Stomach (tissue), 9 donors: ENCODE measurements around the gene CELSR3. TPM values are rescaled to one million over a fixed set of nuclear protein-coding genes. Genes with fewer than 3 reads are reported as not detected.

Experiments
- DNase-seq, 2 donors: peaks; one replicate each; pipeline versions ENCODE4 v3.0.0 to v3.0.0-alpha.2; 2013 to 2019
- H3K27ac ChIP-seq, 5 donors: fragments of 200-600 bp in 4 of 5; sonication (generic) in 4 of 5; one replicate each; pipeline ENCODE4 v1.5.1; 2013 to 2019; ENCODE audit warnings: mild to moderate bottlenecking in 1 of 5, moderate library complexity in 1 of 5
- H3K27me3 ChIP-seq, 3 donors: fragments of 200-600 bp; sonication (generic); one replicate each; pipeline ENCODE4 v1.5.1; 2017 to 2019; ENCODE audit warnings: mixed run types in 1 of 3
- H3K36me3 ChIP-seq, 4 donors: fragments of 200-600 bp; sonication (generic); 1 replicate in 3 of 4; 2 replicates in 1 of 4; pipeline ENCODE4 v1.5.1; 2016 to 2019
- H3K4me1 ChIP-seq, 4 donors: fragments of 200-600 bp; sonication (generic); one replicate each; pipeline ENCODE4 v1.5.1; 2016 to 2019
- H3K4me3 ChIP-seq, 4 donors: fragments of 200-600 bp; sonication (generic) in 3 of 4; one replicate each; pipeline ENCODE4 v1.5.1; 2016 to 2019; ENCODE audit warnings: mild to moderate bottlenecking in 1 of 4
- H3K9me3 ChIP-seq, 4 donors: fragments of 200-600 bp; sonication (generic); one replicate each; pipeline ENCODE4 v1.5.1; 2016 to 2019
- CTCF ChIP-seq, 7 experiments: fragments of 450-650 bp in 4 of 7; fragments of 200-600 bp in 3 of 7; sonication (generic) in 3 of 7; IDR thresholded peaks; one replicate each; pipeline ENCODE4 v1.5.1; 2016 to 2019; ENCODE audit warnings: antibody characterized with exemption in 7 of 7, control low read depth in 2 of 7, mild to moderate bottlenecking in 1 of 7
- EP300 ChIP-seq: sonication (generic); formaldehyde crosslinking; IDR thresholded peaks from one replicate; pipeline ENCODE4 v1.6.1; 2017; ENCODE audit warnings: antibody characterized with exemption
- POLR2A ChIP-seq, 4 donors: fragments of 450-650 bp; IDR thresholded peaks; one replicate each; pipeline ENCODE4 v1.6.1; 2016; ENCODE audit warnings: antibody characterized with exemption in 4 of 4, control low read depth in 2 of 4, mild to moderate bottlenecking in 1 of 4, moderate library complexity in 1 of 4
- POLR2AphosphoS5 ChIP-seq, 3 donors: sonication (generic); formaldehyde crosslinking; IDR thresholded peaks; one replicate each; pipeline ENCODE4 v1.6.1; 2016; ENCODE audit warnings: antibody characterized with exemption in 3 of 3
- WGBS, 5 donors: extraction: QIAGEN DNeasy Blood & Tissue Kit in 3 of 5; methylation state at CpG; one replicate each; pipeline versions ENCODE4 v1.1.5 to v1.1.7; 2013 to 2018; 5-methylcytosine and 5-hydroxymethylcytosine counted together
- intact Hi-C: fragments of 100-400 bp; cut with DNase I; formaldehyde crosslinking; loops from one replicate; pipeline ENCODE4 v1.15.1; 2023; ENCODE audit warnings: low total_unique reads
- polyA plus RNA-seq, 3 donors: library from polyadenylated mRNA; stranded (reverse); fragments of 200-250 nt; gene quantifications; one replicate each; pipeline ENCODE4 v1.2.3, GENCODE V29; 2013
- total RNA-seq, 5 donors: library from RNA; depleted of rRNA; stranded (reverse); fragments of >200 nt; gene quantifications; one replicate each; pipeline versions ENCODE4 v1.1.0 to v1.2.3, GENCODE V29; 2014 to 2016
- donor health status: healthy with polysubstance abuse.
- donor health status: Bipolar disorder and iron deficiency.
- donor health status: healthy.

The CELSR3 gene
- total and polyA plus RNA-seq, 8 donors: 0.15 to 2.3 (median 1.5) TPM; not detected in 1

DNA sequence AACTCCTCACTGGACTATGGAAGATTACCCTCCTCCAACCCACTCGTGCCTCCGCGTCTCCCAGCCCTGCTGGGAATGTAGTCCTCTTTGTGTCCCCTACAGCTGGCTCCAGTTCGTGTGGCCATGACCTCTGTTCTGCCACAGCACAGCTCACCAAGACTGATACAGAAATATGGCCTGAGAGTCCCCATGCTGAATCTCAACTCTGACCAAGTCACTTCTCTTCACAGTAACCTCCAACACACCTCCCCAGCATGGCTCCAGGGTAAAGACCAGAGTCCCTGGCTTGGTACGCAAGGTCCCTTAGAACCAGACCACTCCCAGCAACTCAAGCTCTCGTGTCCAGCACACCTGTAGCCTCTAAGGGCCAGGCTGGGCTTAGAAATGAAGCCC, 65.3 kb downstream of the CELSR3 start:
- peaks cover 0 to 32% (median 4%) of the 10 kb centered on the region in 3 donors for H3K27me3 ChIP-seq
- H3K27ac ChIP-seq: peak overlapping the region in 4 of 5 donors; percentile 79 to 84 (median 82)
- H3K9me3 ChIP-seq: no peaks in the 10 kb centered on the region
- no peak for DNase-seq
- intact Hi-C loops: no loop called here
- WGBS, 5 donors: 64 to 80% (median 73%) methylated on average over 6 of the region's 6 CpGs
- peaks cover 42 to 58% (median 53%) of the 10 kb centered on the region in 4 donors for H3K36me3 ChIP-seq
- no peak overlapping the region for H3K4me3 ChIP-seq
- no peak for TF ChIP-seq POLR2A (IDR thresholded peaks at IDR 0.05)
- TF ChIP-seq EP300: no peak
- no peak for TF ChIP-seq POLR2AphosphoS5 (IDR thresholded peaks at IDR 0.05)
- TF ChIP-seq CTCF (IDR thresholded peaks at IDR 0.05): no peak
- peaks cover 29 to 46% (median 38%) of the 10 kb centered on the region in 4 donors for H3K4me1 ChIP-seq

DNA sequence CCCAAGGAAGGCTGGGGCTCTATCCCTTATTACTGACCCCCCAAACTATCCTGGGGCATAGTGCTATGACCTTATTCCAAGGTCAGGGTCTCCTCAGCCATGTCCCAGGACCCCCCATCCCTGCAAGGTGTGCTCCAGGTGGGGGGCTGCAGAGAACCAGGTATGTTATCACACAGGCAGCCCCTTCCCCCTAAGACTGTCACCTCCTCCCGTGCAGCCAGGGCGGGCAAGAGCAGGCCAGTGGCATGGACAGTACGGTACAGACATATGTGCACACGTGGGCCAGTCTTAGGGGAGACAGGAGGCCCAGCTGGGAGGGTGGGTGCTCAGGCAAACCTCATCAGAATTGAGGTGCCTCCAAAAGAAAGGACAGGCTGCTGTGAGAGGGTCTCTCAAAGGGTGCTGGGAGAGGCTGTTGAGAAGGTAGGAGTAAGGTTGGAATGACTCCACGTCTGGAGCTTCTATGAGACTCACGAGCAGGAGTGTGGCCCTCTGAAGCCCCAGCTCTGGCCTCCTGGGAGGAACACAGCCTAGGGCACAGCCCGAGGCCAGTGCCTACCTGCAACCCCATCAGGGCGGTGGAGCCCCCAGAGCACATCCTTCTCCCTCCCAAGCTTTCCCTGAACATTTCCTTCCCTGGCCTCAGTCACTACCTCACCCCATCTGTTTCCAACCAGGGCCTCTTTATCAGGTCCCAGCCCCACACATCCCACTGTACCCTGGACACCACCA, 65.8 kb downstream of the CELSR3 start:
- TF ChIP-seq EP300: no peak
- TF ChIP-seq POLR2AphosphoS5 (IDR thresholded peaks at IDR 0.05): no peak
- no peak for TF ChIP-seq POLR2A (IDR thresholded peaks at IDR 0.05)
- no peak for TF ChIP-seq CTCF (IDR thresholded peaks at IDR 0.05)
- 58 to 73% (median 64%) methylated on average over 8 of the region's 8 CpGs for WGBS, 5 donors
- DNase-seq: no peak
- peaks cover 37 to 56% (median 47%) of the 10 kb centered on the region in 4 donors for H3K36me3 ChIP-seq
- peaks cover 0 to 36% (median 4%) of the 10 kb centered on the region in 3 donors for H3K27me3 ChIP-seq
- H3K9me3 ChIP-seq: no peaks in the 10 kb centered on the region
- intact Hi-C loops: no loop called here
- H3K27ac ChIP-seq: peak overlapping the region in 4 of 5 donors; percentile 79 to 84 (median 82)
- H3K4me1 ChIP-seq: peaks cover 29 to 46% (median 38%) of the 10 kb centered on the region in 4 donors
- H3K4me3 ChIP-seq: no peak overlapping the region

DNA sequence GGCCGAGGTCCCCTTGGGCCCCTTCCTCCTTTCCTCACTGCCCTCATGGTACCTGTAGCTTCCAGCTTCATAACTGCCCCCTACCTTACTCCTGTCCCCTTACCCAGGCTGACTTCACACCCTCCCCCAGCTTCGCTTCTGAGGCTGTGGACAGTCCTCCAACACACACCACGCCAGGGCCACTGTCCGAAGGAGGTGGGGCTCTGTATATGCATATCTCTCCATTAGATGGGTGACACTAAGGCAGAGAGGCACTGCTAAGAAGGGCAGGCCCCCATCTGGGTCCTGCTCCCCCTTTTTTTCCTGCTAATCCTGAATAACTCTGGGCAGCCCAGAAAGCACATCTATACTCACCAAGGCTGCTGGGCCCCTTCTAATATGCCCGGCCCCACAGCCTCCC, 66.5 kb downstream of the CELSR3 start:
- intact Hi-C loops: no loop called here
- no peaks in the 10 kb centered on the region for H3K9me3 ChIP-seq
- peaks cover 30 to 50% (median 40%) of the 10 kb centered on the region in 4 donors for H3K36me3 ChIP-seq
- peak overlapping the region in 3 of 5 donors; percentile 82 to 84 (median 83) for H3K27ac ChIP-seq
- H3K4me1 ChIP-seq: peaks cover 29 to 46% (median 38%) of the 10 kb centered on the region in 4 donors
- H3K4me3 ChIP-seq: no peak overlapping the region
- H3K27me3 ChIP-seq: peaks cover 0 to 36% (median 4%) of the 10 kb centered on the region in 3 donors
- no peak for TF ChIP-seq POLR2A (IDR thresholded peaks at IDR 0.05)
- no peak for TF ChIP-seq EP300
- TF ChIP-seq POLR2AphosphoS5 (IDR thresholded peaks at IDR 0.05): no peak
- TF ChIP-seq CTCF (IDR thresholded peaks at IDR 0.05): no peak
- WGBS, 5 donors: 44 to 75% (median 58%) methylated on average over 5 of the region's 5 CpGs
- DNase-seq: no peak

DNA sequence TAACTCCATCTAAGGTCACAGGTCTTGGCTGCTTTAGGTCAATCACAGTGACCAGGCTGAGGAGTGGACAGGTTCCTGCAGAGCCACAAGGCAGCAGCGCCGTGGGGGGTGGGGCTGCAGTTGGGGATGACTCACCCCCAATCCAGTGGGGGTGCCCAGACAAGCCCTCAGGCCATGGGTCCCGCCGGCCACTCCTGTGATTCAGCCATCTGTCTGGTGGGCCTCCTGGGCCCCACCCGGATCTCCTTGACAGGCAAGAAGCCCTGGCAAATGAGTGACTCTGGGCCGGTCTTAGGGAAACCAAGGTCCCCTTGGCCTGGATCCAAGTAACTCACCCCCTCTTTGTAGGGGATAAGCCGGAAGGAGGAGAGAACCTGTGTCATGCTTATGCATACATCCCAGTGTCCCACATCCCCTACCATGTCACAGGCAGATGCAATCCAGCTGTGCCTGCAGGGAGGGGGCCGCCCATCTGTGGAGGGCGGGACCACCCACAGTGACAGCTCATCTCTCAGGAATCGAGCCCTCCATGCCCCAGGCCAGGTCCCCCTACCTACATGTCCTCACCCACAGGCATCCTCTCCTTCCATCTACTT, 67.1 kb downstream of the CELSR3 start:
- WGBS, 5 donors: 13 to 29% (median 21%) methylated on average over 9 to 10 of the region's 10 CpGs
- Histone ChIP-seq H3K36me3 (peaks cover 25 to 44% (median 35%) of the 10 kb centered on the region in 4 donors), H3K27ac (peak overlapping the region in 3 of 5 donors; percentile 82 to 84 (median 83)), H3K4me1 (peaks cover 29 to 46% (median 38%) of the 10 kb centered on the region in 4 donors), H3K9me3 (no peaks in the 10 kb centered on the region), H3K27me3 (peaks cover 0 to 36% (median 4%) of the 10 kb centered on the region in 3 donors), H3K4me3 (peak overlapping the region in 3 of 4 donors; percentile 34 to 40 (median 36))
- intact Hi-C loops: no loop called here
- peak; percentile 34 to 60 for DNase-seq
- TF ChIP-seq CTCF (IDR thresholded peaks at IDR 0.05): no peak
- peak in 1 of 3 donors; percentile 3 for TF ChIP-seq POLR2AphosphoS5 (IDR thresholded peaks at IDR 0.05)
- no peak for TF ChIP-seq EP300
- TF ChIP-seq POLR2A (IDR thresholded peaks at IDR 0.05): no peak
